Uterus (tissue), 4 donors: ENCODE measurements around the gene DCST1. TPM values are rescaled to one million over a fixed set of nuclear protein-coding genes. Genes with fewer than 3 reads are reported as not detected.

ENCODE experiments used
- DNase-seq, 2 donors: peaks; one replicate each; pipeline ENCODE4 v3.0.0-alpha.2; 2019 to 2020
- H3K27ac ChIP-seq, 2 donors: fragments of 200-600 bp; sonication (generic); 1 replicate in 1 of 2; 2 replicates in 1 of 2; pipeline ENCODE4 v1.5.1; 2016 to 2018
- H3K27me3 ChIP-seq, 2 donors: fragments of 200-600 bp; sonication (generic); one replicate each; pipeline ENCODE4 v1.5.1; 2018 to 2019; ENCODE audit warnings: control low read depth in 1 of 2
- H3K36me3 ChIP-seq, 2 donors: fragments of 200-600 bp; sonication (generic); one replicate each; pipeline ENCODE4 v1.5.1; 2019; ENCODE audit warnings: control low read depth in 1 of 2
- H3K4me1 ChIP-seq, 2 donors: fragments of 200-600 bp; sonication (generic); one replicate each; pipeline ENCODE4 v1.5.1; 2018 to 2019; ENCODE audit warnings: control low read depth in 1 of 2
- H3K4me3 ChIP-seq, 2 donors: fragments of 200-600 bp; sonication (generic); 1 replicate in 1 of 2; 2 replicates in 1 of 2; pipeline ENCODE4 v1.5.1; 2018 to 2019; ENCODE audit warnings: mild to moderate bottlenecking in 1 of 2
- H3K9me3 ChIP-seq, 2 donors: fragments of 200-600 bp; sonication (generic); one replicate each; pipeline ENCODE4 v1.5.1; 2019; ENCODE audit warnings: control low read depth in 1 of 2
- CTCF ChIP-seq, 4 experiments: fragments of 200-600 bp in 2 of 4; fragments of 450-650 bp in 2 of 4; sonication (generic) in 2 of 4; IDR thresholded peaks; one replicate each; pipeline ENCODE4 v1.5.1; 2016 to 2019; ENCODE audit warnings: antibody characterized with exemption in 4 of 4, mild to moderate bottlenecking in 2 of 4, moderate library complexity in 1 of 4
- POLR2A ChIP-seq, 2 donors: fragments of 450-650 bp; IDR thresholded peaks; one replicate each; pipeline ENCODE4 v1.6.1; 2016; ENCODE audit warnings: antibody characterized with exemption in 2 of 2, mild to moderate bottlenecking in 1 of 2, moderate library complexity in 1 of 2
- intact Hi-C: fragments of 100-400 bp; cut with DNase I; formaldehyde crosslinking; loops from one replicate; pipeline ENCODE4 v1.15.1; 2023; ENCODE audit warnings: low total_unique reads
- total RNA-seq, 4 donors: library from RNA; depleted of rRNA in 3 of 4; stranded (reverse); fragments of >200 nt in 3 of 4; gene quantifications; one replicate each; pipeline versions ENCODE4 v1.1.0 to v1.2.4, GENCODE V29; 2014 to 2023
- donor health status: DM: yes; HTN: yes; CAD: no.

The DCST1 gene
- total RNA-seq, 4 donors from 2014 or later: 1.1 to 3.5 TPM; not detected in 2

DNA sequence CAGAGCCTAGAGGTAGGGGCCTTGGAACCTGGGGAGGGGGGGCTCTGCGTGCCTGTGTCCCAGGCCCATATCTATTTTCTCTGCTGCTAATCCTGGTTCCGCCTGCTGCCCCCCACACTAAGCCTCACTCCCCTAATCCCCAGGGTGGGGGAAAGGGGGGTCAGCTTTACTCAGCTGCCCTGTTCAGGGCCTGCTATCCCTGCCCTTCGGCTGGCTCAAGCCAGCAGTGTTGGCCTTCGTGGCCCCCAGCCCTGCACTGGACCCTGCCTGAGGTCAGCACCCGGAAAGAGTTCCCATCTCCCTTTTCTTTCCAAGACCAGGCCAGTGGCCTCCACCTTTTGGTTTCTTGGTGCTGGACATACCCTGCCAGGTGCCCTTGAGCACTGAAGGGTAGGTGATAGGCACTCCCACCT lies 22.6 kb upstream of the DCST1 start:
- no peaks in the 10 kb centered on the region for H3K9me3 ChIP-seq
- no peak for DNase-seq
- H3K27ac ChIP-seq: peak overlapping the region in 1 of 2 donors; percentile 57
- no peaks in the 10 kb centered on the region for H3K36me3 ChIP-seq
- intact Hi-C loops: loop anchor here (5.0 kb wide), 1 partner anchor 49 kb away; the partner anchor contains the start of gene PYGO2
- H3K4me3 ChIP-seq: no peak overlapping the region
- H3K4me1 ChIP-seq: peaks cover 0 to 10% of the 10 kb centered on the region in 2 donors
- H3K27me3 ChIP-seq: no peaks in the 10 kb centered on the region
- TF ChIP-seq CTCF (IDR thresholded peaks at IDR 0.05): no peak
- no peak for TF ChIP-seq POLR2A (IDR thresholded peaks at IDR 0.05)

- intact Hi-C loops: loop anchor here (5.0 kb wide), 1 partner anchor 49 kb away; the partner anchor contains the start of gene PYGO2
- TF ChIP-seq POLR2A (IDR thresholded peaks at IDR 0.05): no peak
- no peak for TF ChIP-seq CTCF (IDR thresholded peaks at IDR 0.05)
- no peak for DNase-seq
- Histone ChIP-seq H3K4me3 (no peak overlapping the region), H3K4me1 (peaks cover 0 to 10% of the 10 kb centered on the region in 2 donors), H3K9me3 (no peaks in the 10 kb centered on the region), H3K27me3 (no peaks in the 10 kb centered on the region), H3K27ac (peak overlapping the region; percentile 14 to 57), H3K36me3 (no peaks in the 10 kb centered on the region)
These were observed 22.1 kb upstream of the DCST1 start for GRCh38 chr1:155011437-155012025.

DNA sequence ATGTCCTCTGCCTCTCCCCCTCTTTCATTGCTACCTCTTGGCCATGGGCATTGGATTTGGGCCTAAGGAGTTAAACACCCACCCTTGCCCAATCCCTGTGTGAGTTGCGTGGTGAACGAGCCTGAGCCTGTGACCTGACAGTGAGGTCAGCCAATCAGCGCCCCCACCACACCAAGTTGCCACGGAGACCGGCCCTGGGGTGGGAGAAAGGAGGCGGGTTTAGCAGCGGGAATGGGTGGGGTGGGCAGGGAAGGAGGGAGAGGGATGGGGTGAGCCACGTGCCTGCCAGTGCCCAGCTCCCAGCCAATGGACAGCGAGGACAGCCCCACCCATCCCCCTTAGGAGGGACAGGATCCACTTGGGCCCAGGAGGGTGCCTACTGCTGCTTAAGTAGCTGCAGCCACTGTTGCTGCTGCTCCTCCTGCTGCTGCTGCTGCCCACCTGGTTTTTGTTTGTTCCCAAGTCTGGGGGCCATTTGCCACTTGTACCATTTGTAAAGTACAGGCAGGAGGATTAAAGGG lies 21.5 kb upstream of the DCST1 start:
- Histone ChIP-seq H3K27ac (peak overlapping the region; percentile 14 to 57), H3K9me3 (no peaks in the 10 kb centered on the region), H3K36me3 (no peaks in the 10 kb centered on the region), H3K4me3 (no peak overlapping the region), H3K4me1 (peaks cover 0 to 10% of the 10 kb centered on the region in 2 donors), H3K27me3 (no peaks in the 10 kb centered on the region)
- peak; percentile 72 to 78 for DNase-seq
- intact Hi-C loops: loop anchor here (5.0 kb wide), 1 partner anchor 50 kb away; the partner anchor contains the start of gene PYGO2
- TF ChIP-seq POLR2A (IDR thresholded peaks at IDR 0.05): no peak
- TF ChIP-seq CTCF (IDR thresholded peaks at IDR 0.05): no peak

DNA sequence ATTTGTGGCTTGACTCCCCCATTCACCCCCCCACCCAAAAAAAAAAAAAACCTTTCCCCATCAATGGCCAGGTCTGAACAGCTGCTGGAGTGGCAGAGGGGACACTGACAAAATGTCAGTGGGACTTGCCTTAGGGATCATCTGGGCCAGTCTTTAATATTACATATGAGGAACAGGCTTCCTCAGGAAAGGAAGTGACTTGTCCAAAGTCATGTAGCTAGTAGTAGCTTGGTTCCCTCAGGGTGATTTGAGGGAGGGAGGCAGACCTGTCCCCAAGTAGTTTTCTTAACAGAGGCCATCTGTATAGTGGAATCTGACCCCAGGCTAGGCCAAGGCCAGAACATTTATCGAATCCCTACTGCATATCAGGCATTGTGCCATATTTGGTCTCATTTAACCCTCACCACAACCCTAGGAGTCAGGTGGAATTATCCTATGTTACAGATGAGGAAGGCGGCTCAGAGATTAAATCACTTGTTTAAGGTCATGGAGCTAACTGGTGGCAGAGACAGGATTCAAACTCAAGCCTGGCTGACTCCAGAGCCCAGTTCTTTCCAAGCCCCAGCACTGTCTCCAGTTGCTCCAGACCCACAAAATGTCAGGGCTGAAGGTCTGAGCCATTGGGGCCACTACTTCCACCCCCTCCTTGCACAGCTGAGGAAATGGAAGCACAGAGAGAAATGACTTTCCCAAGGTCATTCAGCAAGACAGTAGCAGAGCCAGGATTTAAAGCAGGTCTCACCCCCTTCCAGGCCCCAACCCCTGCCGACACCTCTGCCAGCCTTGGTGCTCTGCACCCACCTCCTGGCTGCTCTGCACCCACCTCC lies 20.6 kb upstream of the DCST1 start:
- peak overlapping the region in 1 of 2 donors; percentile 57 for H3K27ac ChIP-seq
- H3K4me1 ChIP-seq: peaks cover 0 to 15% of the 10 kb centered on the region in 2 donors

More for the DNA sequence above, 20.6 kb upstream of the DCST1 start:
- TF ChIP-seq CTCF (IDR thresholded peaks at IDR 0.05) (no peak), POLR2A (IDR thresholded peaks at IDR 0.05) (no peak)
- no peaks in the 10 kb centered on the region for H3K36me3 ChIP-seq
- intact Hi-C loops: loop anchor here (5.0 kb wide), 1 partner anchor 51 kb away; the partner anchor contains the start of gene PYGO2
- H3K4me3 ChIP-seq: no peak overlapping the region
- no peak for DNase-seq
- H3K27me3 ChIP-seq: no peaks in the 10 kb centered on the region
- H3K9me3 ChIP-seq: no peaks in the 10 kb centered on the region
